Measurements from ENCODE around the gene EXOC4. TPM values are rescaled to one million over a fixed set of nuclear protein-coding genes. Genes with fewer than 3 reads are reported as not detected.

The EXOC4 gene
- total and polyA plus RNA-seq, 2 of the 8 experiments (the other 6 are each of a cell fraction or from before 2014, with no cell fraction given) = 27.0 to 67.3 TPM

DNA sequence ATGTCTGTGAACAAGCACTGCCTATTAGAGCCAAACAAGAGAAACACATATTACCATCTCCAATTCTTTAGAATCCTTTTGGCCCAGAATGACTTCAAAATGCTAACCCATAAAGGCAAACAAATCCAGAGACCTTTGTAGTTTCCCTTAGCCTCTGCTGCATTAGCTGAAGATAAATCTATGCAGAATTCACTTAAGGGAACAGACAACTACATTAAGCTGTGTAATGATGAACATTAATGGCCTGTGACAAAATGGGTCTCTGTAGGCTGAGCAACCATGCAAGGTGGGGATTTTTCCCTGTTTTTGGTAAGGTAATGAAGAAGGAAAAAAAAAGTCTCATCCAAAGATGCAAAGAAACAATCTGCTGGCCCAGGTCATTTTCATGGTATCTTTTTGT is 411.6 kb downstream of the EXOC4 start:
- H4K20me1 ChIP-seq (replicated peaks in 1 of 2; ENCODE audit: control insufficient read depth in 1 of 2, insufficient read depth in 2 of 2, low read length in 2 of 2) = no peaks in the 10 kb centered on the region

More for the DNA sequence above, 411.6 kb downstream of the EXOC4 start:
- H2BK5ac ChIP-seq (ENCODE audit: low read depth, low read length) = no peak overlapping the region
- H3K23ac ChIP-seq (ENCODE audit: insufficient read length) = no peak overlapping the region
- H3K23me2 ChIP-seq (ENCODE audit: low read depth, low read length) = no peaks in the 10 kb centered on the region
- H2BK20ac ChIP-seq (ENCODE audit: low read length) = no peak overlapping the region
- H2BK12ac ChIP-seq (ENCODE audit: low read depth, low read length) = no peak overlapping the region
- ChIA-PET CTCF (ENCODE audit: partially characterized antibody) (no interaction called here), POLR2A (ENCODE audit: partially characterized antibody) (no interaction called here)
- no peak overlapping the region for H3K9ac ChIP-seq (replicated peaks in 1 of 4; ENCODE audit: extremely low read depth in 1 of 4, low read depth in 3 of 4, low read length in 3 of 4)
- no peak for DNase-seq (ENCODE audit: low read depth in 1 of 2, low spot score in 2 of 2)
- H3K36me3 ChIP-seq (ENCODE audit: control insufficient read depth in 2 of 4, insufficient read depth in 4 of 4, low read length in 3 of 4) = no peaks in the 10 kb centered on the region
- H2AFZ ChIP-seq (ENCODE audit: low read length) = no peak overlapping the region
- H4K8ac ChIP-seq (ENCODE audit: extremely low read depth, insufficient read depth, low read length) = no peak overlapping the region
- H3K79me2 ChIP-seq (ENCODE audit: control insufficient read depth in 1 of 2, insufficient read depth in 2 of 2, low read length in 2 of 2) = no peaks in the 10 kb centered on the region
- H3K4me1 ChIP-seq (replicated peaks in 1 of 4; ENCODE audit: control insufficient read depth in 3 of 4, insufficient read depth in 4 of 4, low read length in 3 of 4) = peaks cover 0 to 7% (median 1%) of the 10 kb centered on the region in 4 experiments; a peak in 4 of 7 replicates
- H2AK5ac ChIP-seq (ENCODE audit: low read depth, low read length) = no peak overlapping the region
- no peak overlapping the region for H3K4me3 ChIP-seq (ENCODE audit: extremely low read depth in 1 of 4, insufficient read depth in 2 of 4, low read depth in 3 of 4, low read length in 4 of 4)
- no peak overlapping the region for H3K4ac ChIP-seq (replicated peaks; ENCODE audit: insufficient read length, low read depth, low read length)
- FAIRE-seq = no peak
- no peak overlapping the region for H4K5ac ChIP-seq (ENCODE audit: insufficient read length, low read depth, low read length)
- no peaks in the 10 kb centered on the region for H3K79me1 ChIP-seq (ENCODE audit: low read depth, low read length)
- no peak overlapping the region for H3K56ac ChIP-seq (replicated peaks; ENCODE audit: insufficient read length, low read depth, low read length)
- H3K18ac ChIP-seq (ENCODE audit: extremely low read depth, low read length) = no peak overlapping the region
- no peak overlapping the region for H3K4me2 ChIP-seq (ENCODE audit: insufficient read depth in 1 of 2, low read depth in 2 of 2, low read length in 2 of 2)
- no peaks in the 10 kb centered on the region for H3K27me3 ChIP-seq (replicated peaks in 1 of 4; ENCODE audit: control insufficient read depth in 3 of 4, extremely low read depth in 1 of 4, insufficient read depth in 3 of 4, low read length in 3 of 4)
- H3K9me3 ChIP-seq (ENCODE audit: insufficient read depth in 2 of 2, low read depth in 1 of 2, low read length in 1 of 2) = no peaks in the 10 kb centered on the region
- TF ChIP-seq YY1 (IDR thresholded peaks at IDR 0.05; ENCODE audit: low read depth, low read length) (no peak), SP4 (IDR thresholded peaks at IDR 0.05; ENCODE audit: low read length) (no peak), RNF2 (IDR thresholded peaks at IDR 0.05; ENCODE audit: borderline replicate concordance, low read depth, low read length, missing control alignments, poor library complexity, severe bottlenecking) (no peak), NANOG (IDR thresholded peaks at IDR 0.05; ENCODE audit: insufficient read depth, low read depth, low read length, poor library complexity, severe bottlenecking) (no peak), JUN (IDR thresholded peaks at IDR 0.05; ENCODE audit: low read depth, low read length) (no peak), SUZ12 (IDR thresholded peaks at IDR 0.05; ENCODE audit: low read length) (no peak), GABPA (IDR thresholded peaks at IDR 0.05; ENCODE audit: borderline replicate concordance, insufficient read depth, low read length) (no peak), EP300 (IDR thresholded peaks at IDR 0.05; ENCODE audit: borderline replicate concordance in 1 of 2, low read depth in 2 of 2, low read length in 2 of 2) (no peak), SAP30 (IDR thresholded peaks at IDR 0.05; ENCODE audit: insufficient read depth, insufficient replicate concordance, low read length) (no peak), HDAC2 (IDR thresholded peaks at IDR 0.05; ENCODE audit: borderline replicate concordance in 1 of 2, low read depth in 2 of 2, low read length in 2 of 2) (no peak), SP2 (IDR thresholded peaks at IDR 0.05; ENCODE audit: low read length) (no peak), POLR2A (IDR thresholded peaks at IDR 0.05; ENCODE audit: control extremely low read depth in 1 of 2, low read depth in 2 of 2, low read length in 2 of 2) (no peak)
- TF ChIP-seq, protein P1, sequence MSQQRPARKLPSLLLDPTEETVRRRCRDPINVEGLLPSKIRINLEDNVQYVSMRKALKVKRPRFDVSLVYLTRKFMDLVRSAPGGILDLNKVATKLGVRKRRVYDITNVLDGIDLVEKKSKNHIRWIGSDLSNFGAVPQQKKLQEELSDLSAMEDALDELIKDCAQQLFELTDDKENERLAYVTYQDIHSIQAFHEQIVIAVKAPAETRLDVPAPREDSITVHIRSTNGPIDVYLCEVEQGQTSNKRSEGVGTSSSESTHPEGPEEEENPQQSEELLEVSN (IDR thresholded peaks at IDR 0.05) = no peak
- TF ChIP-seq, protein P2, sequence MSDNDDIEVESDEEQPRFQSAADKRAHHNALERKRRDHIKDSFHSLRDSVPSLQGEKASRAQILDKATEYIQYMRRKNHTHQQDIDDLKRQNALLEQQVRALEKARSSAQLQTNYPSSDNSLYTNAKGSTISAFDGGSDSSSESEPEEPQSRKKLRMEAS (IDR thresholded peaks at IDR 0.05) = no peak
- no peak overlapping the region for H4K91ac ChIP-seq (replicated peaks; ENCODE audit: insufficient read length, low read length)
- H3K14ac ChIP-seq (ENCODE audit: insufficient read length) = no peak overlapping the region
- no peak overlapping the region for H3K27ac ChIP-seq (ENCODE audit: low read depth, low read length)
- no peak overlapping the region for H2BK120ac ChIP-seq (replicated peaks; ENCODE audit: low read depth, low read length)
- H2BK15ac ChIP-seq (ENCODE audit: low read length) = no peak overlapping the region
